H9 (cell line): Measurements from ENCODE around the gene KRTAP5-9. TPM values are rescaled to one million over a fixed set of nuclear protein-coding genes. Genes with fewer than 3 reads are reported as not detected.

Experiments used
- DNase-seq: peaks from one replicate; pipeline ENCODE4 v3.0.0-alpha.2; 2017
- H2AFZ ChIP-seq: one replicate; pipeline ENCODE4 v1.6.1; 2013; ENCODE audit warnings: mild to moderate bottlenecking, low read length, control low read depth, moderate library complexity
- H2AK5ac ChIP-seq: 2 replicates; pipeline ENCODE4 v1.6.1; 2013; ENCODE audit warnings: low read length, control low read depth, mixed read lengths; ENCODE audit not compliant: insufficient read length
- H2BK120ac ChIP-seq: one replicate; pipeline ENCODE4 v1.6.1; 2013; ENCODE audit warnings: low read depth, mild to moderate bottlenecking, low read length, control low read depth, inconsistent platforms; ENCODE audit not compliant: poor library complexity, severe bottlenecking
- H2BK12ac ChIP-seq: 2 replicates; pipeline ENCODE4 v1.6.1; 2013; ENCODE audit warnings: low read length, control low read depth, mixed read lengths, low read depth; ENCODE audit not compliant: insufficient read length
- H2BK15ac ChIP-seq: 2 replicates; pipeline ENCODE4 v1.6.1; 2013; ENCODE audit warnings: low read depth, low read length, control low read depth
- H2BK20ac ChIP-seq: one replicate; pipeline ENCODE4 v1.6.1; 2013; ENCODE audit warnings: low read depth, mild to moderate bottlenecking, low read length, control low read depth, inconsistent platforms; ENCODE audit not compliant: poor library complexity, severe bottlenecking
- H2BK5ac ChIP-seq: 2 replicates; pipeline ENCODE4 v1.6.1; 2013; ENCODE audit warnings: low read length, control low read depth, mixed read lengths; ENCODE audit not compliant: insufficient read length
- H3K14ac ChIP-seq: 2 replicates; pipeline ENCODE4 v1.6.1; 2013; ENCODE audit warnings: low read length, control low read depth; ENCODE audit not compliant: insufficient read depth
- H3K18ac ChIP-seq: 2 replicates; pipeline ENCODE4 v1.6.1; 2013; ENCODE audit warnings: low read depth, mild to moderate bottlenecking, mixed read lengths, low read length, control low read depth; ENCODE audit not compliant: insufficient read length
- H3K23ac ChIP-seq: 2 replicates; pipeline ENCODE4 v1.6.1; 2013; ENCODE audit warnings: low read length, control low read depth, mixed read lengths, low read depth; ENCODE audit not compliant: insufficient read length
- H3K23me2 ChIP-seq: 2 replicates; pipeline ENCODE4 v1.6.1; 2013; ENCODE audit warnings: low read depth, mild to moderate bottlenecking, mixed read lengths, low read length, control low read depth; ENCODE audit not compliant: insufficient read length, poor library complexity, severe bottlenecking
- H3K27ac ChIP-seq: 2 replicates; pipeline ENCODE4 v1.5.1; 2013; ENCODE audit warnings: low read length, control low read depth, mixed read lengths, low read depth; ENCODE audit not compliant: insufficient read length
- H3K27me3 ChIP-seq: 2 replicates; pipeline ENCODE4 v1.6.1; 2013; ENCODE audit warnings: low read length, control low read depth, inconsistent platforms; ENCODE audit not compliant: insufficient read depth
- H3K4ac ChIP-seq: 2 replicates; pipeline ENCODE4 v1.6.1; 2013; ENCODE audit warnings: low read depth, mild to moderate bottlenecking, control low read depth, inconsistent platforms, low read length, moderate library complexity
- H3K4me1 ChIP-seq: 2 replicates; pipeline ENCODE4 v1.6.1; 2013; ENCODE audit warnings: low read length, control low read depth, inconsistent platforms; ENCODE audit not compliant: insufficient read depth
- H3K4me2 ChIP-seq: 2 replicates; pipeline ENCODE4 v1.6.1; 2013; ENCODE audit warnings: low read length, control low read depth, mixed read lengths; ENCODE audit not compliant: insufficient read length, insufficient read depth
- H3K56ac ChIP-seq: 2 replicates; pipeline ENCODE4 v1.6.1; 2013; ENCODE audit warnings: low read depth, mild to moderate bottlenecking, mixed read lengths, low read length, control low read depth; ENCODE audit not compliant: insufficient read length
- H3K79me1 ChIP-seq: 2 replicates; pipeline ENCODE4 v1.6.1; 2013; ENCODE audit warnings: low read depth, mild to moderate bottlenecking, moderate library complexity, low read length, control low read depth, inconsistent platforms; ENCODE audit not compliant: insufficient read depth, poor library complexity, severe bottlenecking
- H3K79me2 ChIP-seq: 2 replicates; pipeline ENCODE4 v1.6.1; 2013; ENCODE audit warnings: low read length, control low read depth, inconsistent platforms; ENCODE audit not compliant: insufficient read depth
- H3K9ac ChIP-seq: 2 replicates; pipeline ENCODE4 v1.6.1; 2013; ENCODE audit warnings: low read length, control low read depth, mixed read lengths; ENCODE audit not compliant: insufficient read length; ENCODE audit errors: extremely low read depth
- H3K9me3 ChIP-seq: one replicate; pipeline ENCODE4 v1.6.1; 2013; ENCODE audit warnings: low read depth, low read length, inconsistent platforms; ENCODE audit not compliant: control insufficient read depth
- H3T11ph ChIP-seq: one replicate; pipeline ENCODE4 v1.6.1; 2013; ENCODE audit warnings: mild to moderate bottlenecking, low read length, control low read depth, inconsistent platforms
- H4K20me1 ChIP-seq: one replicate; pipeline ENCODE4 v1.6.1; 2013; ENCODE audit not compliant: control insufficient read depth, insufficient read length, insufficient read depth
- H4K5ac ChIP-seq: 2 replicates; pipeline ENCODE4 v1.6.1; 2013; ENCODE audit warnings: low read depth, mild to moderate bottlenecking, mixed read lengths, low read length, control low read depth; ENCODE audit not compliant: insufficient read length
- H4K8ac ChIP-seq: replicated peaks from 2 replicates; pipeline ENCODE4 v1.6.1; 2013; ENCODE audit warnings: low read length, control low read depth, mixed read lengths, low read depth; ENCODE audit not compliant: insufficient read length
- H4K91ac ChIP-seq: 2 replicates; pipeline ENCODE4 v1.6.1; 2013; ENCODE audit warnings: low read depth, mild to moderate bottlenecking, moderate library complexity, mixed read lengths, low read length, control low read depth; ENCODE audit not compliant: insufficient read length
- H3K27ac Mint-ChIP-seq, 3 experiments: 2 replicates in 2 of 3; 3 replicates in 1 of 3; pipeline ENCODE4 v1.8.0; 2020 to 2021; ENCODE audit warnings: mixed read lengths in 3 of 3, mild to moderate bottlenecking in 1 of 3, moderate library complexity in 1 of 3
- H3K27me3 Mint-ChIP-seq: 2 replicates; pipeline ENCODE4 v1.8.0; 2021; ENCODE audit warnings: low read depth, mild to moderate bottlenecking, moderate library complexity, mixed read lengths
- H3K36me3 Mint-ChIP-seq, 3 experiments: 2 replicates in 2 of 3; 3 replicates in 1 of 3; pipeline ENCODE4 v1.8.0; 2020 to 2021; ENCODE audit warnings: low read depth in 3 of 3, mixed read lengths in 3 of 3; ENCODE audit not compliant: insufficient read depth in 1 of 3
- H3K4me1 Mint-ChIP-seq, 2 experiments: 2 replicates each; pipeline ENCODE4 v1.8.0; 2020; ENCODE audit warnings: mixed read lengths in 2 of 2
- H3K4me3 Mint-ChIP-seq, 2 experiments: 2 replicates in 1 of 2; 3 replicates in 1 of 2; pipeline ENCODE4 v1.8.0; 2020 to 2021; ENCODE audit warnings: mild to moderate bottlenecking in 2 of 2, mixed read lengths in 2 of 2, moderate library complexity in 1 of 2
- H3K9me3 Mint-ChIP-seq, 2 experiments: 2 replicates in 1 of 2; 3 replicates in 1 of 2; pipeline ENCODE4 v1.8.0; 2020; ENCODE audit warnings: mild to moderate bottlenecking in 2 of 2, mixed read lengths in 2 of 2, moderate library complexity in 1 of 2
- WGBS: extraction: QIAGEN DNeasy Blood & Tissue Kit; methylation state at CpG from one replicate; pipeline ENCODE4 v1.1.7; 2013; ENCODE audit warnings: missing lambda C conversion rate, low lambda C conversion rate, mixed read lengths; ENCODE audit not compliant: insufficient read length; ENCODE audit errors: extremely low coverage; 5-methylcytosine and 5-hydroxymethylcytosine counted together
- total RNA-seq: library from RNA; stranded (reverse); gene quantifications from 2 replicates; pipeline ENCODE4 v1.2.1, GENCODE V29; 2021
- TF ChIP-seq, protein P1 (sequence below): fragments of 200-600 bp; sonication (generic); conservative IDR thresholded peaks from 3 replicates; pipeline ENCODE4 v1.8.0; 2021; ENCODE audit warnings: antibody characterized with exemption, mild to moderate bottlenecking

Gene KRTAP5-9
- total RNA-seq, 1 experiment from 2014 or later, result not detected

DNA sequence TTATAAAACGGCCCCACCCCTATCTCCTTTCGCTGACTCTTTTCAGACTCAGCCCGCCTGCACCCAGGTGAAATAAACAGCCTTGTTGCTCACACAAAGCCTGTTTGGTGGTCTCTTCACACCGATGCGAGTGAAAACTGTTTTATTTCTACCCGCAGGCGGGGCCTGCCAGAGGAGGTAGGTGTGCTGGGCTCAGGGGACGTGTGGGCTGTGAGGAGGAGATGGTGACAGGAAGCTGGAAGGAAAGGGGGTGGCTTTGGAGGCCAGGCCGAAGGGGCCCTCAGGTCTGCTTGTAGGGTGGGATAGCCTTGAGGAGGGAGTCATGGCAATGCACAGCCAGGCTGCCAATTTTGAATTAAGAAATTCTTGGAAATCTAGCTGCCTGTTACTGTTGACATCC lies 42.4 kb upstream of the KRTAP5-9 start:
- Histone ChIP-seq H3K4me1 (no peaks in the 10 kb centered on the region; the same call in 1 of the 2 replicates), H3K14ac (no peak overlapping the region), H3K4me2 (no peak overlapping the region), H3K79me1 (no peaks in the 10 kb centered on the region), H3K18ac (no peak overlapping the region), H4K5ac (no peak overlapping the region), H2BK15ac (no peak overlapping the region), H3K9ac (no peak overlapping the region), H3K23ac (no peak overlapping the region), H2AFZ (no peak overlapping the region), H3T11ph (no peak overlapping the region), H3K27ac (no peak overlapping the region), H3K4ac (no peak overlapping the region), H2BK20ac (no peak overlapping the region), H2BK120ac (no peak overlapping the region), H4K20me1 (no peaks in the 10 kb centered on the region), H2AK5ac (no peak overlapping the region), H4K91ac (no peak overlapping the region), H2BK5ac (no peak overlapping the region), H3K9me3 (peaks cover 14% of the 10 kb centered on the region), H3K27me3 (no peaks in the 10 kb centered on the region), H3K79me2 (no peaks in the 10 kb centered on the region), H3K23me2 (no peaks in the 10 kb centered on the region), H3K56ac (no peak overlapping the region), H2BK12ac (no peak overlapping the region), H4K8ac (no peak overlapping the region)
- TF ChIP-seq, protein P1, sequence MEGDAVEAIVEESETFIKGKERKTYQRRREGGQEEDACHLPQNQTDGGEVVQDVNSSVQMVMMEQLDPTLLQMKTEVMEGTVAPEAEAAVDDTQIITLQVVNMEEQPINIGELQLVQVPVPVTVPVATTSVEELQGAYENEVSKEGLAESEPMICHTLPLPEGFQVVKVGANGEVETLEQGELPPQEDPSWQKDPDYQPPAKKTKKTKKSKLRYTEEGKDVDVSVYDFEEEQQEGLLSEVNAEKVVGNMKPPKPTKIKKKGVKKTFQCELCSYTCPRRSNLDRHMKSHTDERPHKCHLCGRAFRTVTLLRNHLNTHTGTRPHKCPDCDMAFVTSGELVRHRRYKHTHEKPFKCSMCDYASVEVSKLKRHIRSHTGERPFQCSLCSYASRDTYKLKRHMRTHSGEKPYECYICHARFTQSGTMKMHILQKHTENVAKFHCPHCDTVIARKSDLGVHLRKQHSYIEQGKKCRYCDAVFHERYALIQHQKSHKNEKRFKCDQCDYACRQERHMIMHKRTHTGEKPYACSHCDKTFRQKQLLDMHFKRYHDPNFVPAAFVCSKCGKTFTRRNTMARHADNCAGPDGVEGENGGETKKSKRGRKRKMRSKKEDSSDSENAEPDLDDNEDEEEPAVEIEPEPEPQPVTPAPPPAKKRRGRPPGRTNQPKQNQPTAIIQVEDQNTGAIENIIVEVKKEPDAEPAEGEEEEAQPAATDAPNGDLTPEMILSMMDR, result no peak
- H3K4me3 Mint-ChIP-seq, result no peak overlapping the region
- peak overlapping the region in 2 of 3 experiments; percentile 56 to 79; a peak in 2 of 7 replicates for H3K27ac Mint-ChIP-seq
- peaks cover 13 to 19% of the 10 kb centered on the region in 2 experiments for H3K4me1 Mint-ChIP-seq
- H3K9me3 Mint-ChIP-seq, result peaks cover 42 to 45% of the 10 kb centered on the region in 2 experiments
- peaks cover 16 to 45% (median 26%) of the 10 kb centered on the region in 3 experiments for H3K36me3 Mint-ChIP-seq
- no peak for DNase-seq
- WGBS, result no CpG with 5 or more reads among the region's 9 CpGs
- H3K27me3 Mint-ChIP-seq, result peaks cover 14% of the 10 kb centered on the region
